Astrocyte (in vitro differentiated cells and primary cell): Measurements from ENCODE around the gene OR10AD1. TPM values are rescaled to one million over a fixed set of nuclear protein-coding genes. Genes with fewer than 3 reads are reported as not detected.
A peak's percentile ranks its signal among the peaks of the same experiment; 100 is the strongest.

Source experiments
- DNase-seq: peaks from one replicate; pipeline ENCODE4 v3.0.0-alpha.2; 2010; ENCODE audit warnings: low read depth
- FAIRE-seq: peaks from 2 replicates; lab custom pipeline; 2011; peaks lifted over from hg19 to GRCh38; lab: Jason Lieb, UNC
- H2AFZ ChIP-seq: 2 replicates; pipeline ENCODE4 v1.6.0; 2012; ENCODE audit warnings: low read depth, low read length, inconsistent platforms
- H3K27ac ChIP-seq: 2 replicates; pipeline ENCODE4 v1.5.1; 2011; ENCODE audit warnings: low read depth, low read length, inconsistent platforms
- H3K27me3 ChIP-seq: 2 replicates; pipeline ENCODE4 v1.6.0; 2011; ENCODE audit warnings: low read length, inconsistent platforms; ENCODE audit not compliant: insufficient read depth
- H3K36me3 ChIP-seq: 2 replicates; pipeline ENCODE4 v1.5.1; 2011; ENCODE audit warnings: low read length, inconsistent platforms; ENCODE audit not compliant: insufficient read depth
- H3K4me1 ChIP-seq: 2 replicates; pipeline ENCODE4 v1.5.1; 2011; ENCODE audit warnings: low read length, inconsistent platforms; ENCODE audit not compliant: insufficient read depth
- H3K4me2 ChIP-seq: 2 replicates; pipeline ENCODE4 v1.6.0; 2012; ENCODE audit warnings: low read length, inconsistent platforms
- H3K4me3 ChIP-seq: 2 replicates; pipeline ENCODE4 v1.5.1; 2011; ENCODE audit warnings: low read depth, mild to moderate bottlenecking, low read length, inconsistent platforms; ENCODE audit not compliant: insufficient read depth
- H3K79me2 ChIP-seq: 2 replicates; pipeline ENCODE4 v1.6.0; 2012; ENCODE audit warnings: mild to moderate bottlenecking, low read length, inconsistent platforms; ENCODE audit not compliant: insufficient read depth
- H3K9ac ChIP-seq: 2 replicates; pipeline ENCODE4 v1.6.0; 2012; ENCODE audit warnings: mild to moderate bottlenecking, low read length, inconsistent platforms
- H3K9me3 ChIP-seq: 2 replicates; pipeline ENCODE4 v1.5.1; 2012; ENCODE audit warnings: low read depth, mild to moderate bottlenecking, low read length, inconsistent platforms; ENCODE audit not compliant: insufficient read depth
- H4K20me1 ChIP-seq: 2 replicates; pipeline ENCODE4 v1.6.0; 2012; ENCODE audit warnings: low read length, inconsistent platforms; ENCODE audit not compliant: insufficient read depth
- H3K27ac Mint-ChIP-seq: one replicate; pipeline ENCODE4 v1.8.0; 2021; ENCODE audit warnings: mild to moderate bottlenecking, mixed read lengths; ENCODE audit not compliant: unreplicated experiment
- H3K27me3 Mint-ChIP-seq: one replicate; pipeline ENCODE4 v1.8.0; 2021; ENCODE audit warnings: low read depth, mixed read lengths; ENCODE audit not compliant: unreplicated experiment
- H3K36me3 Mint-ChIP-seq: one replicate; pipeline ENCODE4 v1.8.0; 2021; ENCODE audit warnings: low read depth, mixed read lengths; ENCODE audit not compliant: unreplicated experiment
- H3K4me1 Mint-ChIP-seq: one replicate; pipeline ENCODE4 v1.8.0; 2021; ENCODE audit warnings: low read depth, mixed read lengths; ENCODE audit not compliant: unreplicated experiment
- H3K4me3 Mint-ChIP-seq: one replicate; pipeline ENCODE4 v1.8.0; 2021; ENCODE audit warnings: mild to moderate bottlenecking, moderate library complexity, mixed read lengths; ENCODE audit not compliant: unreplicated experiment
- H3K9me3 Mint-ChIP-seq: one replicate; pipeline ENCODE4 v1.8.0; 2021; ENCODE audit warnings: mild to moderate bottlenecking, mixed read lengths; ENCODE audit not compliant: unreplicated experiment
- EZH2 ChIP-seq: IDR thresholded peaks from 2 replicates; pipeline ENCODE4 v1.6.1; 2012; ENCODE audit warnings: mild to moderate bottlenecking, low read length, inconsistent platforms; ENCODE audit not compliant: insufficient read depth
- total RNA-seq: library from RNA; stranded (reverse); gene quantifications from 2 replicates; pipeline ENCODE4 v1.2.1, GENCODE V29; 2021
- TF ChIP-seq, protein P1 (sequence below): IDR thresholded peaks from 2 replicates; pipeline ENCODE4 v1.5.1; 2011; ENCODE audit warnings: low read depth, mild to moderate bottlenecking, inconsistent platforms, low read length, moderate library complexity; ENCODE audit not compliant: insufficient read depth

The OR10AD1 gene
- total RNA-seq, 1 donor from 2014 or later: not detected

DNA sequence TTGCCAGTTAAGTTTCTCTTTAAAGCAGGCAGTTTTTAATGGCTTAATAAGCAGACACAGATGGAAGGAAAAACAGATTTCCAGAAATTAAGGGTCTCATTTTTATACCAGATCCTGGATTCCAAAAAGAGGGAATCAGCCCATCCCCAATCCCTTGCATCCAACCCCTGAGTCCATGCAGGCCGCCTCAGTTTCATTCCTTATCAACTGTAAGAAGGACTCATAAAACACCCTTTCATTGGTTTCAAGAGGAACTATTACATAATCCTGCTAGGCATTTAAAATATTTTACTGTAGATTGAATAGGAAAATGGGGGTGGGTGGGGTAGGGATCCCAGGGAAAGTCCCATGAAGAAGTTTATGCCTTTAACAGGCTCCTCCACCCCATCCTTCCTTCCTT is 10.2 kb downstream of the OR10AD1 start:
- Mint-ChIP-seq H3K9me3 (no peaks in the 10 kb centered on the region), H3K4me1 (peaks cover 15% of the 10 kb centered on the region), H3K4me3 (no peak overlapping the region), H3K27me3 (peaks cover 8% of the 10 kb centered on the region), H3K27ac (no peak overlapping the region), H3K36me3 (no peaks in the 10 kb centered on the region)
- TF ChIP-seq, protein P1, sequence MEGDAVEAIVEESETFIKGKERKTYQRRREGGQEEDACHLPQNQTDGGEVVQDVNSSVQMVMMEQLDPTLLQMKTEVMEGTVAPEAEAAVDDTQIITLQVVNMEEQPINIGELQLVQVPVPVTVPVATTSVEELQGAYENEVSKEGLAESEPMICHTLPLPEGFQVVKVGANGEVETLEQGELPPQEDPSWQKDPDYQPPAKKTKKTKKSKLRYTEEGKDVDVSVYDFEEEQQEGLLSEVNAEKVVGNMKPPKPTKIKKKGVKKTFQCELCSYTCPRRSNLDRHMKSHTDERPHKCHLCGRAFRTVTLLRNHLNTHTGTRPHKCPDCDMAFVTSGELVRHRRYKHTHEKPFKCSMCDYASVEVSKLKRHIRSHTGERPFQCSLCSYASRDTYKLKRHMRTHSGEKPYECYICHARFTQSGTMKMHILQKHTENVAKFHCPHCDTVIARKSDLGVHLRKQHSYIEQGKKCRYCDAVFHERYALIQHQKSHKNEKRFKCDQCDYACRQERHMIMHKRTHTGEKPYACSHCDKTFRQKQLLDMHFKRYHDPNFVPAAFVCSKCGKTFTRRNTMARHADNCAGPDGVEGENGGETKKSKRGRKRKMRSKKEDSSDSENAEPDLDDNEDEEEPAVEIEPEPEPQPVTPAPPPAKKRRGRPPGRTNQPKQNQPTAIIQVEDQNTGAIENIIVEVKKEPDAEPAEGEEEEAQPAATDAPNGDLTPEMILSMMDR: no peak
- TF ChIP-seq EZH2: no peak
- H3K9me3 ChIP-seq: no peaks in the 10 kb centered on the region
- H4K20me1 ChIP-seq: no peaks in the 10 kb centered on the region
- H3K36me3 ChIP-seq: no peaks in the 10 kb centered on the region
- no peak overlapping the region for H3K9ac ChIP-seq
- H2AFZ ChIP-seq: no peak overlapping the region
- no peak overlapping the region for H3K4me2 ChIP-seq
- H3K79me2 ChIP-seq: no peaks in the 10 kb centered on the region
- no peak overlapping the region for H3K4me3 ChIP-seq
- peaks cover 8% of the 10 kb centered on the region for H3K4me1 ChIP-seq
- no peak overlapping the region for H3K27ac ChIP-seq
- FAIRE-seq: no peak
- H3K27me3 ChIP-seq: peaks cover 16% of the 10 kb centered on the region
- no peak for DNase-seq

DNA sequence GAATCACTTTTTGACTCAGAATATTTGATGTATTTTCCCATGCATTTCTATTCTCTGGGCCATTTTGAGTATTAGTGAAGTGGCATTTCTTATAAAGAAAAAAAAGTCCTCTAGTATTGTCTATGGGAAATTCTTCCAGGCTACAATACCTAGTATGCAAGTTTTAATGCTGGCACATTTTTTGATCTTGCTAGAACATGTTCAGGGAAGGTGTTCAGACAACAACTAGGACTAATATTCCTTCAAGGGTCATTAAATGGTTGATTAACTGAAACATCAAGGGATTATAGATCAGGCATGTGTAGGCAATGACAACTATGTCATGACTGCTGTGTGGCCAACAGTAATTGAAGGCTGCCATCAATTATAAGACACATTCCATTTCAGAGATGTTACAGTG is 12.0 kb downstream of the OR10AD1 start:
- Mint-ChIP-seq H3K27me3 (peaks cover 18% of the 10 kb centered on the region), H3K9me3 (no peaks in the 10 kb centered on the region), H3K4me3 (no peak overlapping the region), H3K36me3 (no peaks in the 10 kb centered on the region), H3K27ac (no peak overlapping the region), H3K4me1 (peaks cover 15% of the 10 kb centered on the region)
- no peak overlapping the region for H3K27ac ChIP-seq
- TF ChIP-seq EZH2: no peak
- TF ChIP-seq, protein P1: no peak
- H3K9ac ChIP-seq: no peak overlapping the region
- H3K27me3 ChIP-seq: peaks cover 17% of the 10 kb centered on the region
- no peak overlapping the region for H3K4me2 ChIP-seq
- no peaks in the 10 kb centered on the region for H3K36me3 ChIP-seq
- no peak overlapping the region for H3K4me3 ChIP-seq
- no peaks in the 10 kb centered on the region for H3K79me2 ChIP-seq
- DNase-seq: no peak
- no peak overlapping the region for H2AFZ ChIP-seq
- H3K9me3 ChIP-seq: no peaks in the 10 kb centered on the region
- no peaks in the 10 kb centered on the region for H3K4me1 ChIP-seq
- H4K20me1 ChIP-seq: no peaks in the 10 kb centered on the region
- FAIRE-seq: no peak

DNA sequence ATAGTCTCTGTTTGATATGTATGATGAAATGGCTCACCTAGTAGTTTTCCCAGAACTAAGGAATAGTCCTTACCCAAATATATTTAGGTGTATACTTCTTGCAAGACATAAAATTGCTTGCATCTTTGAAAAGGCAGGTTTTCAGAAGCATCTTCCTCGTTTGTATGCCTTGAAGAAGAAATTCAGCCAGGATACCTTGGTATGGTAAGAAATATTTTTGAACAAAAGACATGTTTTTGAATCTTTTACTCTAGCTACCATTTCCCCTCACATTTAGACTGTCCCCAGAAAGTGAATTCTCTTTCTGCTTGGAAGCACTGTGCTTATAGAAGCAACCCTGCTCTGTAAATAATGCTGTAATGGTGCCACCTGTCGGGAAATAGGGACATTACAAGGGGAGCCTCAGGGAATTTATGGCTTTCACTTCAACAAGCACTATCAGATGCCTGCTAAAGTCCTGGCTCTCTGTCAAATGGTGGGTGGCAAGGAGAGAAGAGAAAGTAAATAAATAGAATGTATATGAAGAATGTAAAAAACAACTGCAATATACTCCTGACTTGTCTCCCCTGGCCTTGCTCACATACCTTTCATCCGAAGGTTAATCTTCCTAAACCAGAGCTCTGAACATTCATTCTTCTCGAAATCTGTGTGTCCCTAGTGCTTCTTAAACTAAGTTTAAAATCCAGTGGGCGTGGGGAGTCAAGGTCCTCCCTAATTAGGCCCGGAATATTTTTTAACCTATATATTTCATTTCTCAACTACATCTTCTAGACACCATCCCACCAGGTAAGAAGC is 13.6 kb downstream of the OR10AD1 start:
- H3K27me3 ChIP-seq: peaks cover 31% of the 10 kb centered on the region
- H3K4me1 ChIP-seq: peaks cover under 1% of the 10 kb centered on the region
- TF ChIP-seq, protein P1: peak; percentile 95
- no peak for TF ChIP-seq EZH2
- peak; percentile 22 for DNase-seq
- no peaks in the 10 kb centered on the region for H4K20me1 ChIP-seq
- peak; percentile 9 for FAIRE-seq
- H3K79me2 ChIP-seq: no peaks in the 10 kb centered on the region
- H3K4me2 ChIP-seq: no peak overlapping the region
- peaks cover 34% of the 10 kb centered on the region for H3K27me3 Mint-ChIP-seq
- no peak overlapping the region for H3K4me3 Mint-ChIP-seq
- H3K9ac ChIP-seq: no peak overlapping the region
- no peaks in the 10 kb centered on the region for H3K9me3 Mint-ChIP-seq
- H3K27ac ChIP-seq: no peak overlapping the region
- H3K4me3 ChIP-seq: no peak overlapping the region
- no peak overlapping the region for H3K27ac Mint-ChIP-seq
- H3K9me3 ChIP-seq: no peaks in the 10 kb centered on the region
- H3K36me3 ChIP-seq: no peaks in the 10 kb centered on the region
- H3K4me1 Mint-ChIP-seq: peaks cover 10% of the 10 kb centered on the region
- H3K36me3 Mint-ChIP-seq: no peaks in the 10 kb centered on the region
- H2AFZ ChIP-seq: no peak overlapping the region
